Stimulated activated CD8-positive, alpha-beta memory T cell treated with anti-CD3 and anti-CD28 coated beads, Interleukin-2, amount 100 ng/mL, for 1 hour (primary cell): ENCODE data around the gene ADAMTSL4.
"Not testable (repeated sequence)": the region's sequence is repeated elsewhere in the genome, so short reads cannot be mapped to it uniquely, and the experiment has no call there.

Experiments used
- DNase-seq, 2 donors: peaks; one replicate each; pipeline ENCODE4 v3.0.0-alpha.2; 2020; ENCODE audit warnings: low read depth in 2 of 2

Gene ADAMTSL4

GRCh38 chr1:150555198-150555970 is 6.2 kb downstream of the ADAMTSL4 start:
- no peak for DNase-seq

GRCh38 chr1:150555971-150556865 is 7.0 kb downstream of the ADAMTSL4 start:
- no peak for DNase-seq

GRCh38 chr1:150557065-150557600 is 7.9 kb downstream of the ADAMTSL4 start:
- no peak for DNase-seq

- DNase-seq: no peak
Measured at GRCh38 chr1:150557813-150558212, 8.6 kb downstream of the ADAMTSL4 start.

GRCh38 chr1:150558303-150558704 is 9.1 kb downstream of the ADAMTSL4 start:
- no peak for DNase-seq

GRCh38 chr1:150558761-150559655 is 9.8 kb downstream of the ADAMTSL4 start:
- DNase-seq: no peak

GRCh38 chr1:150559656-150560010 is 10.4 kb downstream of the ADAMTSL4 start:
- DNase-seq: no peak

- DNase-seq: no peak
Measured at GRCh38 chr1:150560011-150560438, 10.8 kb downstream of the ADAMTSL4 start.

- peak; percentile 65 to 69 for DNase-seq
Measured at GRCh38 chr1:150560576-150561253, 11.5 kb downstream of the ADAMTSL4 start.

- no peak for DNase-seq
Measured at GRCh38 chr1:150561254-150561973, 12.2 kb downstream of the ADAMTSL4 start.

GRCh38 chr1:150561974-150562445 is 12.8 kb downstream of the ADAMTSL4 start:
- DNase-seq: peak; percentile 67 to 73

GRCh38 chr1:150562446-150563339 is 13.5 kb downstream of the ADAMTSL4 start:
- DNase-seq: no peak

- DNase-seq: no peak
Measured at GRCh38 chr1:150563340-150564038, 14.3 kb downstream of the ADAMTSL4 start.

- DNase-seq: no peak
Measured at GRCh38 chr1:150564051-150564991, 15.1 kb downstream of the ADAMTSL4 start.

GRCh38 chr1:150565240-150565991 is 16.2 kb downstream of the ADAMTSL4 start:
- not testable (repeated sequence) for DNase-seq

- no peak for DNase-seq
Measured at GRCh38 chr1:150566589-150567340, 17.6 kb downstream of the ADAMTSL4 start.
